HG03354 (cell line): ENCODE data around the gene EEFSEC.

Source experiments
- ATAC-seq: cut with Tn5 transposase; IDR thresholded peaks from one replicate; pipeline ENCODE4 v1.9.1; 2021; ENCODE audit warnings: mild to moderate bottlenecking; ENCODE audit not compliant: unreplicated experiment, poor library complexity, severe bottlenecking

EEFSEC gene

GRCh38 chr3:128372707-128373533 is 219.6 kb downstream of the EEFSEC start:
- no peak for ATAC-seq

GRCh38 chr3:128374746-128375445 is 221.6 kb downstream of the EEFSEC start:
- no peak for ATAC-seq

GRCh38 chr3:128376516-128376915 is 223.2 kb downstream of the EEFSEC start:
- ATAC-seq, result no peak

- no peak for ATAC-seq
Measured at GRCh38 chr3:128378631-128379347, 225.5 kb downstream of the EEFSEC start.

- ATAC-seq, result no peak
Measured at GRCh38 chr3:128379367-128380160, 226.3 kb downstream of the EEFSEC start.

GRCh38 chr3:128380295-128380694 is 227.0 kb downstream of the EEFSEC start:
- no peak for ATAC-seq

- ATAC-seq, result no peak
Measured at GRCh38 chr3:128380719-128381118, 227.4 kb downstream of the EEFSEC start.

- ATAC-seq, result no peak
Measured at GRCh38 chr3:128381609-128382008, 228.3 kb downstream of the EEFSEC start.

- no peak for ATAC-seq
Measured at GRCh38 chr3:128382221-128382807, 229.0 kb downstream of the EEFSEC start.

GRCh38 chr3:128383316-128384235 is 230.3 kb downstream of the EEFSEC start:
- no peak for ATAC-seq

GRCh38 chr3:128385080-128385832 is 232.0 kb downstream of the EEFSEC start:
- ATAC-seq, result no peak

- ATAC-seq, result no peak
Measured at GRCh38 chr3:128388932-128389331, 235.7 kb downstream of the EEFSEC start.

GRCh38 chr3:128390867-128391266 is 237.6 kb downstream of the EEFSEC start:
- ATAC-seq, result no peak

GRCh38 chr3:128392021-128392420 is 238.7 kb downstream of the EEFSEC start:
- ATAC-seq, result no peak

- no peak for ATAC-seq
Measured at GRCh38 chr3:128392818-128393544, 239.7 kb downstream of the EEFSEC start.

- no peak for ATAC-seq
Measured at GRCh38 chr3:128394033-128394432, 240.8 kb downstream of the EEFSEC start.

- ATAC-seq, result no peak
Measured at GRCh38 chr3:128395046-128395445, 241.8 kb downstream of the EEFSEC start.
